OCI-LY1 (cell line): ENCODE data around the gene BBS2.

Experiments used
- H2AFZ ChIP-seq: fragments of 200-600 bp; sonication (generic), shearing (Covaris generic); 2 replicates; pipeline ENCODE4 v1.6.0; 2014; ENCODE audit warnings: antibody characterized with exemption, mild to moderate bottlenecking, low read length
- H3F3A ChIP-seq: fragments of 200-600 bp; sonication (generic), shearing (Covaris generic); 2 replicates; pipeline ENCODE4 v1.6.0; 2014; ENCODE audit warnings: mild to moderate bottlenecking, antibody characterized with exemption, low read length, moderate library complexity; ENCODE audit not compliant: insufficient read depth
- H3K27ac ChIP-seq: fragments of 200-600 bp; sonication (generic); 2 replicates; pipeline ENCODE4 v1.5.1; 2014; ENCODE audit warnings: low read length, mixed run types, mild to moderate bottlenecking, low read depth; ENCODE audit not compliant: poor library complexity, severe bottlenecking
- H3K27me3 ChIP-seq: fragments of 200-600 bp; sonication (generic); 2 replicates; pipeline ENCODE4 v1.6.0; 2014; ENCODE audit warnings: antibody characterized with exemption, mild to moderate bottlenecking, low read length, moderate library complexity; ENCODE audit not compliant: insufficient read depth
- H3K36me3 ChIP-seq: fragments of 200-600 bp; sonication (generic); 2 replicates; pipeline ENCODE4 v1.6.1; 2014; ENCODE audit warnings: mild to moderate bottlenecking, antibody characterized with exemption, low read length, moderate library complexity, mixed read lengths; ENCODE audit not compliant: insufficient read depth
- H3K4me1 ChIP-seq: fragments of 200-600 bp; sonication (generic); 2 replicates; pipeline ENCODE4 v1.5.1; 2014; ENCODE audit warnings: mild to moderate bottlenecking, low read length, moderate library complexity; ENCODE audit not compliant: insufficient read depth, severe bottlenecking
- H3K4me2 ChIP-seq: fragments of 200-600 bp; sonication (generic), shearing (Covaris generic); 2 replicates; pipeline ENCODE4 v1.6.1; 2014; ENCODE audit warnings: low read length
- H3K4me3 ChIP-seq: fragments of 200-600 bp; sonication (generic); 2 replicates; pipeline ENCODE4 v1.5.1; 2014; ENCODE audit warnings: low read length, low read depth, mild to moderate bottlenecking, mixed read lengths; ENCODE audit not compliant: poor library complexity, severe bottlenecking
- H3K79me2 ChIP-seq: fragments of 200-600 bp; shearing (Covaris generic); 2 replicates; pipeline ENCODE4 v1.6.1; 2016; ENCODE audit warnings: mixed run types, low read length, mixed read lengths; ENCODE audit not compliant: insufficient read depth
- H3K9ac ChIP-seq: fragments of 200-600 bp; sonication (generic), shearing (Covaris generic); 2 replicates; pipeline ENCODE4 v1.6.1; 2014; ENCODE audit warnings: mild to moderate bottlenecking, low read length, mixed read lengths
- H3K9me2 ChIP-seq: fragments of 200-600 bp; sonication (generic), shearing (Covaris generic); 2 replicates; pipeline ENCODE4 v1.6.1; 2014; ENCODE audit warnings: low read depth, mild to moderate bottlenecking, low read length, mixed read lengths
- H3K9me3 ChIP-seq: fragments of 200-600 bp; shearing (Covaris generic); 2 replicates; pipeline ENCODE4 v1.6.1; 2014; ENCODE audit warnings: low read length, mixed read lengths
- H4K20me1 ChIP-seq: fragments of 200-600 bp; sonication (generic), shearing (Covaris generic); 2 replicates; pipeline ENCODE4 v1.6.0; 2016; ENCODE audit warnings: mild to moderate bottlenecking, low read length; ENCODE audit not compliant: insufficient read depth
- EZH2 ChIP-seq: fragments of 200-600 bp; sonication (generic), shearing (Covaris generic); IDR thresholded peaks from 2 replicates; pipeline ENCODE4 v1.8.0; 2017; ENCODE audit warnings: borderline replicate concordance, mixed run types, mild to moderate bottlenecking, antibody characterized with exemption, low read length, moderate library complexity, mixed read lengths
- TF ChIP-seq, protein P1 (sequence below): fragments of 200-600 bp; sonication (generic), shearing (Covaris generic); IDR thresholded peaks from 2 replicates; pipeline ENCODE4 v1.5.1; 2017; ENCODE audit warnings: mild to moderate bottlenecking, antibody characterized with exemption, low read length, moderate library complexity, mixed read lengths

The BBS2 gene

DNA sequence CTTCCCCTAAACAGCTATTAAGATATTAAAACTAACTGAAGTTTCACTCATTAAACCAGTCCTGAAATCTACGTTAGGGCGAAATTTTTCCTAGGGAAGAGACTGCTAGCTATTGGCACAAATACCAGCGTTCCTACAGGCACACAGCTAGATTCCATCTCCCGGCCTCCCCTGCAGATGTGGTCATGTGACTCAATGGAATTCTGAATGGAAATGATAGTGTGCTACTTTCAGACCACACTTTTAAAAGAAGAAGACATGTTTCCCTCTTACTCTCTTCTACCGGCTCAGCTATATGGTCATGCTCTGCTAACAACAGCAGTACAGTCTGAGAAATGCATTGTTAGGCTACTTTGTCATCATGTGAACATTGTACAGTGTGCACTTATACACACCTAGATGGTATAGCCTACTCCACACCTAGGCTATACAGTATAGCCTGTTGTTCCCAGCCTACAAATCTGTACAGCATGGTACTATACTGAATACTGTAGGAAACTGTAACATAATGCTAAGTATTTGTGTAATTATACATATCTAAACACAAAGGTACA, 37.1 kb downstream of the BBS2 start:
- Histone ChIP-seq H3K4me2 (no peak overlapping the region), H4K20me1 (no peaks in the 10 kb centered on the region), H3K27ac (no peak overlapping the region), H3K9ac (no peak overlapping the region), H3K4me1 (no peaks in the 10 kb centered on the region), H3K4me3 (no peak overlapping the region), H2AFZ (no peak overlapping the region), H3K79me2 (no peaks in the 10 kb centered on the region), H3K9me3 (no peaks in the 10 kb centered on the region), H3F3A (no peaks in the 10 kb centered on the region), H3K27me3 (no peaks in the 10 kb centered on the region), H3K9me2 (no peaks in the 10 kb centered on the region), H3K36me3 (peaks cover 14% of the 10 kb centered on the region)
- TF ChIP-seq, protein P1, sequence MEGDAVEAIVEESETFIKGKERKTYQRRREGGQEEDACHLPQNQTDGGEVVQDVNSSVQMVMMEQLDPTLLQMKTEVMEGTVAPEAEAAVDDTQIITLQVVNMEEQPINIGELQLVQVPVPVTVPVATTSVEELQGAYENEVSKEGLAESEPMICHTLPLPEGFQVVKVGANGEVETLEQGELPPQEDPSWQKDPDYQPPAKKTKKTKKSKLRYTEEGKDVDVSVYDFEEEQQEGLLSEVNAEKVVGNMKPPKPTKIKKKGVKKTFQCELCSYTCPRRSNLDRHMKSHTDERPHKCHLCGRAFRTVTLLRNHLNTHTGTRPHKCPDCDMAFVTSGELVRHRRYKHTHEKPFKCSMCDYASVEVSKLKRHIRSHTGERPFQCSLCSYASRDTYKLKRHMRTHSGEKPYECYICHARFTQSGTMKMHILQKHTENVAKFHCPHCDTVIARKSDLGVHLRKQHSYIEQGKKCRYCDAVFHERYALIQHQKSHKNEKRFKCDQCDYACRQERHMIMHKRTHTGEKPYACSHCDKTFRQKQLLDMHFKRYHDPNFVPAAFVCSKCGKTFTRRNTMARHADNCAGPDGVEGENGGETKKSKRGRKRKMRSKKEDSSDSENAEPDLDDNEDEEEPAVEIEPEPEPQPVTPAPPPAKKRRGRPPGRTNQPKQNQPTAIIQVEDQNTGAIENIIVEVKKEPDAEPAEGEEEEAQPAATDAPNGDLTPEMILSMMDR, result no peak
- TF ChIP-seq EZH2, result no peak

DNA sequence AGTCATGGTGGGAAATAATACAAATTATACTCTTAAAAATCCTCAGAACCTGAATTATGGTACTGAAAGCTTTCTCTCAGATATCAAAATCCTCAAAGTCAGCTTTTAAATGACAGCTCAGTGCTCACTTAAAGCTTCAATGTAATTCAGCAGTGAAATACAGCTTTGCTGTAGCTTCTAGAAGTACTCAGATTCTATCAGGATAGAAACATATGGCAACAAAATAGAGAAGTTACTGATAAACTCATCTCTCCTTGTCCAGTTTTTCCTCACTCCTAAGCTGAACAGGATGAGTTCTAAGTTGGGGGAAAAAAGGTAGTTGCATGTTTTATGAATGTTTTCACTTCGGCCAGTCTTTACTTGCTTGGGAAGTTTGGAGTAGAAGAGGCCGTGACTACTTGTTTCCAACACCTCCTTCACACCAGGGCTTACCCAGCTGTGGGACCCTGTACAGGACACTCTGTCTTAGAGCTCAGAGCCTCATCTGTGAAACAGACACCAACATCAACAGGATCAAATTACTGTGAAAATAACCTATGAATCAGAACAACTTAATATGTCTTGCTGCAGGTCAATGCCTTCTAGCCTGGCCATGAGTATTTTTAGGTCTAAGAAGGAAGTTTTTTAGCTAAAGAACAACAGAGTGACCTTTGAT, 38.2 kb downstream of the BBS2 start:
- TF ChIP-seq, protein P1, result no peak
- no peak for TF ChIP-seq EZH2
- H3K4me1 ChIP-seq, result no peaks in the 10 kb centered on the region
- H3K4me3 ChIP-seq, result no peak overlapping the region
- no peaks in the 10 kb centered on the region for H3K9me2 ChIP-seq
- no peak overlapping the region for H2AFZ ChIP-seq
- peaks cover 24% of the 10 kb centered on the region for H3K36me3 ChIP-seq
- H4K20me1 ChIP-seq, result no peaks in the 10 kb centered on the region
- no peaks in the 10 kb centered on the region for H3K79me2 ChIP-seq
- no peak overlapping the region for H3K9ac ChIP-seq
- H3F3A ChIP-seq, result no peaks in the 10 kb centered on the region
- H3K27me3 ChIP-seq, result no peaks in the 10 kb centered on the region
- no peak overlapping the region for H3K4me2 ChIP-seq
- no peaks in the 10 kb centered on the region for H3K9me3 ChIP-seq
- no peak overlapping the region for H3K27ac ChIP-seq

DNA sequence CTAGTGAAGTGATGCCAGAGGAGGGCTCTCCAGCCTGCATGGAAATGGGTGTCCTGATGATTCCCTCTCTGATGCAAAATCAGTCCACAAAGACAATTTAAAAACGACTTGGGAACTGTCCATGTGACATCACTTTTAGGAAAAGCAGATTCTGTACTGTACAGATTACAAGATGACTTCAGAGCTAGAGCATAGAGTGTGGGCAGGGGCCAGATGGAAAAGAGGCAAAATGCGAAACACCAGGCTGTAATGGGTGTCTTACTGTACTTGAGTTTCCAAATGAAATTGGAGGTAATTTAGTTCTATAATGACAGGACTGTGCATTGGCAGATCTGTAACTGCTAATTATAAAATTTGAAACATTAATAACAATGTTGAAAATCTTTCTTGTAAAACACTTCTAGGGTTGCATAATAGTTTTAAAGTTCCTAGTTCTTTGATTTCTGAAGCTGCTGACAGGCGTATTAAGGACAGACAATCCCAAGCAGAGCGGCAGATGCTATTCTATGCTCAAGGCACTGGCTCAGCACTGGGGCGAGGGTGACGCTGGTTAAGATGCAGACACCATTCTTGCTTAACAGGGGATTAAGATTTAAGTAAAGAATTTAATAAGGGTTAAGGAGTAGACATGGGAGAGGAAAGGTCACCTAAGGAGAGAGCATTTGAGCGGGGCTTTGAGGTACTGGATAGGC, 38.9 kb downstream of the BBS2 start:
- Histone ChIP-seq H3K27me3 (no peaks in the 10 kb centered on the region), H3K4me2 (no peak overlapping the region), H2AFZ (no peak overlapping the region), H3K4me1 (no peaks in the 10 kb centered on the region), H4K20me1 (no peaks in the 10 kb centered on the region), H3F3A (no peaks in the 10 kb centered on the region), H3K27ac (no peak overlapping the region), H3K79me2 (no peaks in the 10 kb centered on the region), H3K9me3 (no peaks in the 10 kb centered on the region), H3K9ac (no peak overlapping the region), H3K4me3 (no peak overlapping the region), H3K36me3 (peaks cover 31% of the 10 kb centered on the region), H3K9me2 (no peaks in the 10 kb centered on the region)
- TF ChIP-seq EZH2, result no peak
- TF ChIP-seq, protein P1, result no peak
